Keratinocyte (primary cell): ENCODE data around the gene GIPC1. TPM values are rescaled to one million over a fixed set of nuclear protein-coding genes. Genes with fewer than 3 reads are reported as not detected.
"Not testable (repeated sequence)": the region's sequence is repeated elsewhere in the genome, so short reads cannot be mapped to it uniquely, and the experiment has no call there.

Experiments used
- DNase-seq: peaks from one replicate; pipeline ENCODE4 v3.0.0-alpha.2; 2011; ENCODE audit warnings: low read depth, missing footprints, low spot score
- FAIRE-seq: peaks from 2 replicates; lab custom pipeline; 2011; peaks lifted over from hg19 to GRCh38; lab: Jason Lieb, UNC
- H2AFZ ChIP-seq: 2 replicates; pipeline ENCODE4 v1.6.0; 2012; ENCODE audit warnings: low read length, control low read depth, inconsistent platforms; ENCODE audit not compliant: control insufficient read depth
- H3K27ac ChIP-seq: 2 replicates; pipeline ENCODE4 v1.5.1; 2011; ENCODE audit warnings: low read length; ENCODE audit not compliant: control insufficient read depth, insufficient read depth
- H3K27me3 ChIP-seq: 3 replicates; pipeline ENCODE4 v1.6.0; 2011; ENCODE audit warnings: low read length; ENCODE audit not compliant: control insufficient read depth, insufficient read depth; ENCODE audit errors: extremely low read depth
- H3K36me3 ChIP-seq, 2 experiments: 2 replicates in 1 of 2; 3 replicates in 1 of 2; pipeline ENCODE4 v1.5.1; 2011; ENCODE audit warnings: low read length in 2 of 2, mild to moderate bottlenecking in 1 of 2; ENCODE audit not compliant: control insufficient read depth in 2 of 2, insufficient read depth in 2 of 2; ENCODE audit errors: extremely low read depth in 1 of 2
- H3K4me1 ChIP-seq: 3 replicates; pipeline ENCODE4 v1.5.1; 2011; ENCODE audit warnings: low read length; ENCODE audit not compliant: control insufficient read depth, insufficient read depth; ENCODE audit errors: extremely low read depth
- H3K4me2 ChIP-seq: 3 replicates; pipeline ENCODE4 v1.6.0; 2011; ENCODE audit warnings: low read depth, low read length; ENCODE audit not compliant: control insufficient read depth, insufficient read depth; ENCODE audit errors: extremely low read depth
- H3K4me3 ChIP-seq, 3 experiments: fragments of 200-600 bp in 1 of 3; sonication (generic) in 1 of 3; 2 replicates in 2 of 3; 3 replicates in 1 of 3; pipeline ENCODE4 v1.5.1; 2011 to 2016; ENCODE audit warnings: low read length in 3 of 3, mild to moderate bottlenecking in 3 of 3, control low read depth in 2 of 3, inconsistent platforms in 1 of 3, low read depth in 1 of 3, mixed read lengths in 1 of 3, mixed run types in 1 of 3, moderate library complexity in 1 of 3; ENCODE audit not compliant: control insufficient read depth in 2 of 3, insufficient read depth in 2 of 3; ENCODE audit errors: extremely low read depth in 1 of 3
- H3K79me2 ChIP-seq: 2 replicates; pipeline ENCODE4 v1.6.0; 2012; ENCODE audit warnings: low read length; ENCODE audit not compliant: control insufficient read depth, insufficient read depth
- H3K9ac ChIP-seq: 3 replicates; pipeline ENCODE4 v1.6.0; 2011; ENCODE audit warnings: low read length; ENCODE audit not compliant: control insufficient read depth, insufficient read depth; ENCODE audit errors: extremely low read depth
- H3K9me1 ChIP-seq: 3 replicates; pipeline ENCODE4 v1.6.0; 2011; ENCODE audit warnings: low read length; ENCODE audit not compliant: control insufficient read depth, insufficient read depth; ENCODE audit errors: extremely low read depth
- H3K9me3 ChIP-seq: 2 replicates; pipeline ENCODE4 v1.5.1; 2012; ENCODE audit warnings: low read depth, low read length; ENCODE audit not compliant: control insufficient read depth
- H4K20me1 ChIP-seq: 3 replicates; pipeline ENCODE4 v1.6.0; 2011; ENCODE audit warnings: low read length; ENCODE audit not compliant: control insufficient read depth, insufficient read depth; ENCODE audit errors: extremely low read depth
- CTCF ChIP-seq, 3 experiments: IDR thresholded peaks in 1 of 3; conservative IDR thresholded peaks in 1 of 3; optimal IDR thresholded peaks in 1 of 3; 2 replicates in 2 of 3; 3 replicates in 1 of 3; pipeline versions ENCODE3 to v1.5.1; 2011; ENCODE audit warnings: low read length in 3 of 3, mild to moderate bottlenecking in 3 of 3, moderate library complexity in 2 of 3, control low read depth in 1 of 3, inconsistent platforms in 1 of 3; ENCODE audit not compliant: insufficient read depth in 2 of 3; ENCODE audit errors: extremely low read depth in 1 of 3
- EZH2 ChIP-seq: IDR thresholded peaks from one replicate; pipeline ENCODE4 v1.6.1; 2012; ENCODE audit warnings: inconsistent platforms, mild to moderate bottlenecking, low read length, moderate library complexity
- dilution Hi-C: fragments of 300-500 bp; cut with MboI; formaldehyde crosslinking; loops from one replicate; pipeline ENCODE4 v1.7.0; 2020; ENCODE audit warnings: low sequenced_read_pairs; ENCODE audit not compliant: extremely low pct_ligation_motif_present
- polyA plus RNA-seq, 5 experiments: library from polyadenylated mRNA; depleted of rRNA in 3 of 5; stranded (reverse) in 3 of 5; stranded (forward) in 1 of 5; unstranded in 1 of 5; fragments of >200 nt; gene quantifications; 1 replicate in 1 of 5; 2 replicates in 3 of 5; 3 replicates in 1 of 5; pipeline versions ENCODE4 v1.2.1 to v1.2.3, GENCODE V29; 2011 to 2012; ENCODE audit warnings: missing spikeins in 2 of 5, low read depth in 1 of 5, low replicate concordance in 1 of 5

GIPC1 gene
- polyA plus RNA-seq, 1 donor (not counting 4 experiments of a cell fraction or from before 2014, with no cell fraction given), result 166 TPM

GRCh38 chr19:14463747-14464146 lies 32.2 kb downstream of the GIPC1 start:
- no peak overlapping the region for H3K27ac ChIP-seq
- no peaks in the 10 kb centered on the region for H3K9me3 ChIP-seq
- no peak overlapping the region for H2AFZ ChIP-seq
- DNase-seq (no peak), FAIRE-seq (no peak)
- H3K9ac ChIP-seq, result no peak overlapping the region
- H3K4me2 ChIP-seq, result no peak overlapping the region
- H3K4me1 ChIP-seq, result no peaks in the 10 kb centered on the region
- TF ChIP-seq CTCF (optimal IDR thresholded peaks at IDR 0.05 in 1 of 3, IDR thresholded peaks at IDR 0.05 in 1 of 3, conservative IDR thresholded peaks at IDR 0.05 in 1 of 3; ENCODE audit: extremely low read depth in 1 of 3, insufficient read depth in 2 of 3, low read length in 3 of 3) (no peak), EZH2 (no peak)
- no peaks in the 10 kb centered on the region for H3K27me3 ChIP-seq
- dilution Hi-C loops, result no loop called here
- no peaks in the 10 kb centered on the region for H3K9me1 ChIP-seq
- H3K79me2 ChIP-seq, result no peaks in the 10 kb centered on the region
- no peaks in the 10 kb centered on the region for H4K20me1 ChIP-seq
- no peaks in the 10 kb centered on the region for H3K36me3 ChIP-seq
- no peak overlapping the region for H3K4me3 ChIP-seq

- H3K4me2 ChIP-seq, DNase-seq, FAIRE-seq, H3K4me3 ChIP-seq, H3K27ac ChIP-seq, H3K36me3 ChIP-seq, H3K4me1 ChIP-seq, H3K9me3 ChIP-seq, H4K20me1 ChIP-seq, H3K9me1 ChIP-seq, H3K79me2 ChIP-seq, dilution Hi-C loops, H3K9ac ChIP-seq, H3K27me3 ChIP-seq, H2AFZ ChIP-seq: not testable (repeated sequence)
Measured at GRCh38 chr19:14462401-14462800, 33.5 kb downstream of the GIPC1 start.

GRCh38 chr19:14460935-14461334 lies 35.0 kb downstream of the GIPC1 start:
- Histone ChIP-seq H2AFZ (no peak overlapping the region), H3K79me2 (no peaks in the 10 kb centered on the region), H3K27me3 (no peaks in the 10 kb centered on the region), H4K20me1 (no peaks in the 10 kb centered on the region), H3K4me3 (no peak overlapping the region), H3K36me3 (no peaks in the 10 kb centered on the region), H3K4me1 (no peaks in the 10 kb centered on the region), H3K27ac (no peak overlapping the region), H3K9ac (no peak overlapping the region), H3K4me2 (no peak overlapping the region), H3K9me1 (no peaks in the 10 kb centered on the region), H3K9me3 (no peaks in the 10 kb centered on the region)
- FAIRE-seq, result no peak
- no peak for DNase-seq
- dilution Hi-C loops, result no loop called here
- TF ChIP-seq EZH2, result no peak
- no peak for TF ChIP-seq CTCF (optimal IDR thresholded peaks at IDR 0.05 in 1 of 3, IDR thresholded peaks at IDR 0.05 in 1 of 3, conservative IDR thresholded peaks at IDR 0.05 in 1 of 3; ENCODE audit: extremely low read depth in 1 of 3, insufficient read depth in 2 of 3, low read length in 3 of 3)
